CD4-positive, alpha-beta T cell (primary cell): ENCODE data around the gene COL3A1. TPM values are rescaled to one million over a fixed set of nuclear protein-coding genes. Genes with fewer than 3 reads are reported as not detected.

Experiments used
- ATAC-seq: fragments of 200-7000 bp; cut with Tn5 transposase; one replicate; pipeline ENCODE4 v1.10.0; 2022; ENCODE audit warnings: mild to moderate bottlenecking; ENCODE audit not compliant: poor library complexity
- CTCF ChIA-PET: fragments of 350-600 bp; sonication (Branson Sonifier 250); formaldehyde crosslinking; loops from one replicate; lab custom pipeline; 2021; ENCODE audit warnings: antibody characterized with exemption, inconsistent platforms; lab: Charles Lee
- POLR2A ChIA-PET: fragments of 350-600 bp; sonication (Branson Sonifier 250); formaldehyde crosslinking; loops from one replicate; lab custom pipeline; 2021; ENCODE audit warnings: antibody characterized with exemption, inconsistent platforms; lab: Charles Lee
- DNase-seq, 14 experiments: peaks; one replicate each; pipeline ENCODE4 v3.0.0-alpha.2; 2013 to 2020; ENCODE audit warnings: mixed read lengths in 2 of 14
- H3K27ac ChIP-seq, 2 donors: one replicate each; pipeline versions ENCODE4 v1.5.1 to v1.7.0; 2013; ENCODE audit warnings: low read length in 2 of 2, low read depth in 1 of 2, mild to moderate bottlenecking in 1 of 2
- H3K27me3 ChIP-seq, 2 experiments: 1 replicate in 1 of 2; 2 replicates in 1 of 2; pipeline versions ENCODE4 v1.6.1 to v1.7.0; 2013; ENCODE audit warnings: low read length in 2 of 2, control low read depth in 1 of 2, mild to moderate bottlenecking in 1 of 2, moderate library complexity in 1 of 2; ENCODE audit not compliant: insufficient read depth in 2 of 2, control insufficient read depth in 1 of 2
- H3K36me3 ChIP-seq: one replicate; pipeline ENCODE4 v1.6.1; 2013; ENCODE audit warnings: low read length, control low read depth; ENCODE audit not compliant: insufficient read depth
- H3K4me1 ChIP-seq: one replicate; pipeline ENCODE4 v1.6.1; 2013; ENCODE audit warnings: low read length, control low read depth; ENCODE audit not compliant: insufficient read depth
- H3K4me3 ChIP-seq: one replicate; pipeline ENCODE4 v1.5.1; 2013; ENCODE audit warnings: mild to moderate bottlenecking, low read length, moderate library complexity
- H3K9me3 ChIP-seq, 2 experiments: 1 replicate in 1 of 2; 2 replicates in 1 of 2; pipeline versions ENCODE4 v1.6.1 to v1.7.0; 2013; ENCODE audit warnings: low read length in 2 of 2, mild to moderate bottlenecking in 2 of 2, control low read depth in 1 of 2, moderate library complexity in 1 of 2; ENCODE audit not compliant: control insufficient read depth in 1 of 2, insufficient read depth in 1 of 2
- H3K27ac Mint-ChIP-seq: one replicate; pipeline ENCODE4 v1.8.0; 2020; ENCODE audit warnings: mixed read lengths
- H3K27me3 Mint-ChIP-seq: one replicate; pipeline ENCODE4 v1.8.0; 2021; ENCODE audit warnings: mixed read lengths
- H3K36me3 Mint-ChIP-seq: one replicate; pipeline ENCODE4 v1.8.0; 2021; ENCODE audit warnings: low read depth, mixed read lengths
- H3K4me1 Mint-ChIP-seq: one replicate; pipeline ENCODE4 v1.8.0; 2021; ENCODE audit warnings: low read depth, mixed read lengths
- H3K4me3 Mint-ChIP-seq: one replicate; pipeline ENCODE4 v1.8.0; 2020; ENCODE audit warnings: mild to moderate bottlenecking, mixed read lengths
- H3K9me3 Mint-ChIP-seq: one replicate; pipeline ENCODE4 v1.8.0; 2020; ENCODE audit warnings: mixed read lengths
- intact Hi-C, 2 experiments: fragments of 100-400 bp; cut with DNase I in 1 of 2; cut with micrococcal nuclease in 1 of 2; formaldehyde crosslinking; loops; one replicate each; pipeline versions ENCODE4 v1.15.1 to v1.9.0; 2023 to 2025; cut with DNase I, micrococcal nuclease
- total RNA-seq, 174 experiments: library from RNA in 2 of 174; stranded (reverse) in 2 of 174; gene quantifications; one replicate each; pipeline ENCODE4 v1.2.3 and lab custom pipeline; 2021 to 2026
- TF ChIP-seq, protein P1 (sequence below): fragments of 200-600 bp; IDR thresholded peaks from one replicate; pipeline ENCODE4 v1.8.0; 2022; ENCODE audit warnings: antibody characterized with exemption, mild to moderate bottlenecking

COL3A1 gene
- total RNA-seq, 2 experiments from 2014 or later: not detected

DNA sequence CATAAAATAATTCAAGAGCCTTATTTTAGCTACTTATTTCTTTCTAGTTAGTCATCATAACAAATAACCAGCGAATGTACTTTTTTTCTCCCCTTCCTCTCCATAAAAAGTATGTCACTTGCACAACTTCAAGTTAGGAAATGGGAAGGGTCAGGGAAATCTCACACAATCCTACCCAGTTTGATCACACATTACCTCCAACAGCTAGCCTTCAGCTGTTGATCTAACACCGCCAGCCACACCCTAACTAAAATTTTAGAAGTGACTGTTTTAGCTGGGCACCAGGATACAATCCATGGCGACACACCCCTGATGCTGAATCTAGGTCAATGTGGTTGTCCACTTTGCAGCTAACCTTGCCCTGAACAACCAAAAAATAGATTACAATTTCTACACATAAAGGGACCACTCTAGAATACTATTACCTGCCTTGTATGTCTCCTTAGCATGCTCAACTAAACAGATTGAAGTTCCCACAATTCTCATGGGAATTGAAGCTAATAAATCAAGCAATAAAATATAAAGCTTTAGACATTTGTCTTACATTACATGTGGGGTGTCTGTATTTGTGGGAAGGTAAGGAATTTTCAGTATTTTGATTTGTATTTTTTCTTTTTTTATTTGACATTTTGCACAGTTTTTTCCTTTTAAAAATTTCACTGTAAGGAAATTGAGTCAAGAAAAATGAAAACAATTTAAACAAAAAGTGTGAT lies 7.3 kb upstream of the COL3A1 start:
- no peak for DNase-seq
- no peak for ATAC-seq
- Mint-ChIP-seq H3K4me3 (no peak overlapping the region), H3K4me1 (no peaks in the 10 kb centered on the region), H3K9me3 (no peaks in the 10 kb centered on the region), H3K36me3 (no peaks in the 10 kb centered on the region), H3K27me3 (no peaks in the 10 kb centered on the region), H3K27ac (no peak overlapping the region)
- POLR2A ChIA-PET: no interaction called here
- Histone ChIP-seq H3K27ac (no peak overlapping the region), H3K9me3 (no peaks in the 10 kb centered on the region), H3K36me3 (no peaks in the 10 kb centered on the region), H3K4me1 (no peaks in the 10 kb centered on the region), H3K27me3 (no peaks in the 10 kb centered on the region), H3K4me3 (no peak overlapping the region)
- TF ChIP-seq, protein P1, sequence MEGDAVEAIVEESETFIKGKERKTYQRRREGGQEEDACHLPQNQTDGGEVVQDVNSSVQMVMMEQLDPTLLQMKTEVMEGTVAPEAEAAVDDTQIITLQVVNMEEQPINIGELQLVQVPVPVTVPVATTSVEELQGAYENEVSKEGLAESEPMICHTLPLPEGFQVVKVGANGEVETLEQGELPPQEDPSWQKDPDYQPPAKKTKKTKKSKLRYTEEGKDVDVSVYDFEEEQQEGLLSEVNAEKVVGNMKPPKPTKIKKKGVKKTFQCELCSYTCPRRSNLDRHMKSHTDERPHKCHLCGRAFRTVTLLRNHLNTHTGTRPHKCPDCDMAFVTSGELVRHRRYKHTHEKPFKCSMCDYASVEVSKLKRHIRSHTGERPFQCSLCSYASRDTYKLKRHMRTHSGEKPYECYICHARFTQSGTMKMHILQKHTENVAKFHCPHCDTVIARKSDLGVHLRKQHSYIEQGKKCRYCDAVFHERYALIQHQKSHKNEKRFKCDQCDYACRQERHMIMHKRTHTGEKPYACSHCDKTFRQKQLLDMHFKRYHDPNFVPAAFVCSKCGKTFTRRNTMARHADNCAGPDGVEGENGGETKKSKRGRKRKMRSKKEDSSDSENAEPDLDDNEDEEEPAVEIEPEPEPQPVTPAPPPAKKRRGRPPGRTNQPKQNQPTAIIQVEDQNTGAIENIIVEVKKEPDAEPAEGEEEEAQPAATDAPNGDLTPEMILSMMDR: no peak
- intact Hi-C loops: no loop called here
- CTCF ChIA-PET: no interaction called here

DNA sequence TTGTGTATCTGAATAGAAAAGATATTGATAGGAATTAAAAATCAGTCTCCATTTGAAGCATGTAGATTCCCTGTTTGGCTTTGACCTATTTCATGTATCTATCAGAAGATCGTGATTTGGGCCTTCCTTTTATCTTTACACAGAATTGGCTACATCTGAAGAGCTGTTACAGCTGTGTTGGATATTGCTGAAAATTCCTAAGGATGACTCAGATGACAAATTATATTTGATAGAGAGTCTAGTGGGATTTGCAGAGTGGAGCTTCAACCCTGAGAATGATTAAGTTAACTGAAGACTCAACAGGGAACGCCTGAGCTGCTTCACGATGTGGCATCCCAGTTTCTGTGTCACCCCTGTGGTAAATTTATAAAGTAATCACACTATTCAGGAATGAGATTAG lies 4.9 kb upstream of the COL3A1 start:
- no peak for ATAC-seq
- no peaks in the 10 kb centered on the region for H3K4me1 Mint-ChIP-seq
- no peak overlapping the region for H3K4me3 Mint-ChIP-seq
- no peak overlapping the region for H3K4me3 ChIP-seq
- no peaks in the 10 kb centered on the region for H3K9me3 ChIP-seq
- intact Hi-C loops: no loop called here
- no peak overlapping the region for H3K27ac Mint-ChIP-seq
- H3K4me1 ChIP-seq: no peaks in the 10 kb centered on the region
- H3K27me3 ChIP-seq: no peaks in the 10 kb centered on the region
- TF ChIP-seq, protein P1: no peak
- H3K36me3 Mint-ChIP-seq: no peaks in the 10 kb centered on the region
- CTCF ChIA-PET: no interaction called here
- no peaks in the 10 kb centered on the region for H3K27me3 Mint-ChIP-seq
- no peaks in the 10 kb centered on the region for H3K36me3 ChIP-seq
- POLR2A ChIA-PET: interaction anchor here (1.0 kb wide), 1 partner anchor 9 kb away, joined by 3 read pairs; no protein-coding TSS in a partner anchor
- DNase-seq: no peak
- H3K27ac ChIP-seq: no peak overlapping the region
- H3K9me3 Mint-ChIP-seq: no peaks in the 10 kb centered on the region

DNA sequence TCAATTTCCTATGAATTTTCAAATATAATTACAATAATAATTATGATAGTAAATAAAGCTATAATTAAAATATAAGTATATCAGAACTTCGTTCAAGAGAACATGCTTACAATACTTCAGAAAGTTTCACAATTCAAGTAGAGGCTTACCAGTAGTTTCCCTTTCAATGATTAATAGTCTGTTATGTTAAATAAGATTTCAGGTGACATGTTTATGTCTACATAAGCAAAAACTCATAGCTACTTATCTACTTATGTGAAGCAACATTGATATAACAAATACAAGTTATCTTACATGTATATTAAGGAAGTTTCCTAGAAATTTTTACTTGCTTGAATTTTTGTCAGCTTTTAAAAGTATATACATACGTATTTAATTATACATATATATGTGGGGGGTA lies 4.5 kb upstream of the COL3A1 start:
- H3K4me1 ChIP-seq: no peaks in the 10 kb centered on the region
- no peak for DNase-seq
- H3K27ac Mint-ChIP-seq: no peak overlapping the region
- intact Hi-C loops: no loop called here
- no peaks in the 10 kb centered on the region for H3K4me1 Mint-ChIP-seq
- H3K9me3 ChIP-seq: no peaks in the 10 kb centered on the region
- H3K27me3 Mint-ChIP-seq: no peaks in the 10 kb centered on the region
- POLR2A ChIA-PET: interaction anchor here (1.0 kb wide), 1 partner anchor 9 kb away, joined by 3 read pairs; no protein-coding TSS in a partner anchor
- no peaks in the 10 kb centered on the region for H3K27me3 ChIP-seq
- H3K9me3 Mint-ChIP-seq: no peaks in the 10 kb centered on the region
- no peaks in the 10 kb centered on the region for H3K36me3 Mint-ChIP-seq
- no peaks in the 10 kb centered on the region for H3K36me3 ChIP-seq
- no peak overlapping the region for H3K4me3 Mint-ChIP-seq
- ATAC-seq: no peak
- no peak overlapping the region for H3K4me3 ChIP-seq
- H3K27ac ChIP-seq: no peak overlapping the region
- CTCF ChIA-PET: no interaction called here
- TF ChIP-seq, protein P1: no peak
